Measurements from ENCODE around the gene CHRNA4.

The CHRNA4 gene

DNA sequence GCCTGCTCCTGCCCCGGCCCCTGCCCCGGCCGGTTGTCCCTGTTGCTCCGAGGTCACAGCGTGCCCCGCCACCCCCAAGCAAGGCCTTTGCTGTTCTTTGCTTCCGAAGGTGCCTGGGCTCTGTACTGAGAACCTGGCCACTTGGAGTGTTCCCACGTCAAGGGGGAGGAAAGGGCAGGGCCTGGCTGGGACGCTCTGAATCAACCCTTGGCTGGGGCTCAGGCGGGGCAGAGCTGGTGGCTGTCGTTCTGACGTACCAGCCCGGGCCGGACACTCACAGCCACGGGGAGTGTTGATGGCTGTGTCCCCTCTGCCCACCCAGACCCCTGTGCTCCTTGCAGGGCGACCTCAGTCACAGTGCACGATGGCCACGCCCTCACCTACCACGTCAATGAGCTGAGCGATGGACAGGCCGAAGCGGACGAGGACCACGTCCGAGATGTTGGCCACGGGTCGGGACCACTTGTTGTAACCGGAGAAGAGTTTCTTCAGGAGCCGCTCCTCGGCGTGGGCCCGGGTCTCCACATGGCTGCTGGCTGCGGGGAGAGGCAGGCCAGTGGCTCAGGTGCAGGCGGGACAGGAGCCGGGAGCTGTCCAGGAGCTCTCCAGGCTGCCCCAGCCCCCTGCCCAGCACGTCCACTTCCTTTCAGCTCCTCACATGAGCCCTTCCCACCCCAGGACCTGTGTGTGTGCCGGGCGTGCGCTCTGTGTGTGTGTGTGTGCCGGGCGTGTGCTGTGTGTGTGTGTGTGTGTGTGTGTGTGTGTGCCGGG, 1.8 kb downstream of the CHRNA4 start:
- TF ChIP-seq, protein P1, sequence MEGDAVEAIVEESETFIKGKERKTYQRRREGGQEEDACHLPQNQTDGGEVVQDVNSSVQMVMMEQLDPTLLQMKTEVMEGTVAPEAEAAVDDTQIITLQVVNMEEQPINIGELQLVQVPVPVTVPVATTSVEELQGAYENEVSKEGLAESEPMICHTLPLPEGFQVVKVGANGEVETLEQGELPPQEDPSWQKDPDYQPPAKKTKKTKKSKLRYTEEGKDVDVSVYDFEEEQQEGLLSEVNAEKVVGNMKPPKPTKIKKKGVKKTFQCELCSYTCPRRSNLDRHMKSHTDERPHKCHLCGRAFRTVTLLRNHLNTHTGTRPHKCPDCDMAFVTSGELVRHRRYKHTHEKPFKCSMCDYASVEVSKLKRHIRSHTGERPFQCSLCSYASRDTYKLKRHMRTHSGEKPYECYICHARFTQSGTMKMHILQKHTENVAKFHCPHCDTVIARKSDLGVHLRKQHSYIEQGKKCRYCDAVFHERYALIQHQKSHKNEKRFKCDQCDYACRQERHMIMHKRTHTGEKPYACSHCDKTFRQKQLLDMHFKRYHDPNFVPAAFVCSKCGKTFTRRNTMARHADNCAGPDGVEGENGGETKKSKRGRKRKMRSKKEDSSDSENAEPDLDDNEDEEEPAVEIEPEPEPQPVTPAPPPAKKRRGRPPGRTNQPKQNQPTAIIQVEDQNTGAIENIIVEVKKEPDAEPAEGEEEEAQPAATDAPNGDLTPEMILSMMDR (conservative IDR thresholded peaks at IDR 0.05): no peak
- peak overlapping the region; percentile 81; the same call in 1 of the 2 replicates for H3K27ac ChIP-seq

DNA sequence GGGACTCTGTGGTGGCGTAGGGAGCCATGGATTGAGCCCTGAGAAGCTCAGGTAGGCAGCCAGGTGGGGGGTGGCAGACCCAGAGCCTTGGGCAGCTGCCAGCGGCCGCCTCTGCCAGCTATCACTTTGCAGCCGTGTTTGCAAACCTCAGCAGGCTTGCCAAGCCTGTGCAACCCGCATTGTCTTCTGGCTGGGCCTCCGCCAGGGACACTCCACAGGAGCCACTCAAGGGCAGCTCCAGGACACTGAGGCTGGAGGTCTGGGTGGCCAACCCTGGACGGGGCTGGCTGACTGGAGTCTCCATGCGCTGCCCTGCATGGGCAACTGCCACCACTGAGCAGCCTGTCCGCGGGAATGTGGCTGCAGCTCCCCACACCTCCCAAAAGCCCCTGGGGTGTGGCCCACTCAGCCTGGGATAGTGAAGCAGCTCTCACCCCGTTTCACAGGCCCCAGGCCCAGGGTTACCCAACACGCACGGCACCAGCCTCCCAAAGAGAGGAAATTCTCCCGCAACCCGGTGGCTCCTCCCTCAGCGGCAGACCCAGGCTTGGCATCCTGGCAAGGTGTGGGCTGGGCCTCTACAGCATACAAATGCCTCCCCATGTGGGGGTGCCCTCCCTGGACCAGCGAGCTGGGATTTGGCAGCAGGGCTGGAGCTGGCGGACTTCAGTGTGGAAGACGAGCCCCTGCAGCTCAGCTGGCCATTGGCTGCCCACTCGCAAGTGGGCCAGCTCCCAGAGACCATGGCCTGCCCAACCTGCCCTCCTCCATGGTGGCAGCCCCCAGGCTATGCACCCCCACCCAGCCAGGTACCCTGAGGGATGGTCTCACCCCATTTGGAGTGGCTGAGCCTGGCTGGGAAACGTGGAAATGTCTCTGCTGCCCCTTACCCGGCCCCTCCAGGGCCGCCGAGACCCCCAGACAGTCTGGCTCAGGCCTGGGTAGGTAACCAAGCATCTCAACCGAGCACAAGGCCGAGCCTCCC, 2.9 kb downstream of the CHRNA4 start:
- H3K27ac ChIP-seq: peak overlapping the region; percentile 81
- TF ChIP-seq, protein P1 (conservative IDR thresholded peaks at IDR 0.05): no peak

DNA sequence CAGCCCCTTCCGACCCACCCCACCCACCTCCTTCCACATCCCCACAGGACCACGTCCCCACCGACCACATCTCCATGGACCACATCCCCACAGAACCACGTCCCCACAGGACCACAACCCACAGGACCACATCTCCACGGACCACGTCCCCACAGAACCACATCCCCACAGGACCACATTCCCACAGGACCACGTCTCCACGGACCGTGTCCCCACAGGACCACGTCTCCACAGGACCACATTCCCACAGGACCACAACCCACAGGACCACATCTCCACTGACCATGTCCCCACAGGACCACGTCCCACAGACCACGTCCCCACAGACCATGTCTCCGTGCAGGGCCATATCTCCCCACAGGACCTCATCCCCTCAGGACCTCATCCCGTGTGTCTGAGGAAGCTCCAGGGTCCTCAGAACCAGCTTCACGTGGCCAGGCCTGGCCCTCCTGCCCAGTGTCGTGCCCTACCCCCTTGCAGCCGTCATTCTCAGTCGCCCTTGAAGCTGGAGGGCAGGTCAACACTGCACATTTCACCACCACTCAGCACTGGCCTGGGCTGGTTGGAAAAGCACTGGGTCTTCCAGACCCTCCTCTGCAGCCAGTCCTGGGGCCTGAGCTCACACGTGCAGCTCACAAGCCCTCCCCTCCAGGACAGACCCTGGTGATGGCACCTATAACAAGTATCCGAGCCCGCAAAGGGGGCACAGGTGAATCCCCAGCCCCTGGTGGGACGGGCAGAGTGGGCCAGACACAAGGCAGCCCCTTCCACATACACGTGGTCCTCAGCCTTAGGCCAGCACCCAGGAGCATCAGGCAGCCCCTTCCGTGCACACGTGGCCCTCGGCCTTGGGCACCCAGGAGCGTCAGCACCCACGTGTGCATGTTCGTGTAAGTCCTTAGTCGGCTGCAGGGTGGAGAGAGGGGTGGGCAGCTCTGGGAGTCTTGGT, 3.9 kb downstream of the CHRNA4 start:
- TF ChIP-seq, protein P1 (conservative IDR thresholded peaks at IDR 0.05): no peak
- peak overlapping the region; percentile 81 for H3K27ac ChIP-seq

DNA sequence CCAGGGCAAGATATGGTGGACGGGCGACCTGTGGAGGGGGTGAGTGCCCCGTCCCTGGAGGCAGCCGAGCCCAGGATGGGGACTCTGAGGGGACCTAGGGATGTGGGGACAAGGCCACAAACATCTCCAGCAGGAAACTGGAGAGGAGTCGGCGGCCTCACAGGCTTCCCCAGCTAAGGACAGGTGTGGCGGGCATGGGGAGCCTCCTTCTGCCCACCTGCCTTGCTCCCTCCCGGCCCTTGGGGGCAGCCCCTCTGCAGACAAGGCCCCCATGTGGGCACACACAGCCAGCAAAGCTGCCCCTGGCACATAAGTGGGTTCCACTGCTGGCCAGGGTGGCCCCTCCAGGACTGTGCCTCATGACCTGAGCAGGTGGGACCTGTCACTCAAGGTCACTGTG, 4.6 kb downstream of the CHRNA4 start:
- H3K27ac ChIP-seq: no peak overlapping the region
- TF ChIP-seq, protein P1 (conservative IDR thresholded peaks at IDR 0.05): no peak

DNA sequence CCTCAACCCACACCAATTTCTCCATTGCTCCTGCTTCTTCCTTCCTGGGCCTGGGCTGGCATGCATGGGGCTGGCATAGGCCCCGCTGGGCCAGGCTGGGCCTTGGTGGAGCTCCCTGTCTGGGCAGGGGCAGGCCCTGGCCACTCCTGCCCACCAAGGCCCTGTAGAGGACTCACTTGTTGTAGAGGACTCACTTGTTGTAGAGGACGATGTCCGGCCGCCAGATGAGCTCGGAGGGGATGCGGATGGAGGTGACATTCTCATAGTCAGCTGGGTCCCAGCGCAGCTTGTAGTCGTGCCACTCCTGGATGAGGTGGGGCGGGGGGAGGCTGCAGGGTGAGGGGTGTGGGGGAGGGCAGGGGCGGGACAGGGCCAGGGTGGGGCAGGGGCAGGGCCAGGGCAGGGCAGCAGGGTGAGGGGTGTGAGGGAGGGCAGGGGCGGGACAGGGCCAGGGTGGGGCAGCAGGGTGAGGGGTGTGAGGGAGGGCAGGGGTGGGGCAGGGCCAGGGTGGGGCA, 5.3 kb downstream of the CHRNA4 start:
- TF ChIP-seq, protein P1 (conservative IDR thresholded peaks at IDR 0.05): no peak
- H3K27ac ChIP-seq: peak overlapping the region; percentile 14; the same call in 1 of the 2 replicates

DNA sequence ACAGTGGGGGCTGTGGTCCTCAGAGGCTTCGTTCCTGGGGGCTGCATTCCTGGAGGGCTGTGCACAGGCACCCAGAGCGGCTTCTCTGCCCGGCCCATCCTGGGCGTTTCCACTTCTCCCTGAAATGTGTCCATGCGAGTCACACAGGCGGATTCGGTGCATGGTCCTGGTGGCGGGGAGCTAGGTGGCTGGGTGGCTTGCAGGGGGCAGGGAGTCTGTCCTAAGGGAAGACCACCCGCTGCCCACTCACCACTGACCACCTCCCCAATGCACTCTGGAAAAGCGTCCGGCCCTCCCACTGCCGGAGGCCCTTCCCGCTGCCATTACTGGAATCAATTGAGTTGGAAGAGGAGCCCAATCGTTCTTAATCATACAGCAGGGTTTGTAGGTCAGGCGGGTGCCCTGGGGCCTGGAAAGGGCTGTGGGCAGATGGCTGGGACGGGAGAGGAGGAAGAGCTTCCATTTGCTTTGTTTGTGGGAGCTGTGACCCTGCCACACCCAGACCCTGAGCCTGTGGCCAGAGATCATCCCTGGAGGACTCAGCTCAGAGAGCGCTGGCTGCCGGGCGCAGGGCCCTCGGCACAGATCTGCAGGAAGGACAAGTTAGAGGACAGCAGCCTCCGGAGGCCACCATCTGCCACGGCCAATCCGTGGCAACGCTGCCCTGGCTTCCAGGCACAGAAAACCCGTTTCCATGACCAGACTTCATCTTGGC, 6.4 kb downstream of the CHRNA4 start:
- TF ChIP-seq, protein P1 (conservative IDR thresholded peaks at IDR 0.05): no peak
- peak overlapping the region; percentile 14; the same call in 1 of the 2 replicates for H3K27ac ChIP-seq
